Loucy (cell line): ENCODE results near the gene TAF1B.

Source experiments
- CTCF ChIP-seq: fragments of 200-600 bp; sonication (generic); conservative IDR thresholded peaks from 2 replicates; pipeline ENCODE4 v1.5.1; 2014; ENCODE audit warnings: mild to moderate bottlenecking, antibody characterized with exemption, low read length
- EZH2phosphoT487 ChIP-seq: fragments of 200-600 bp; IDR thresholded peaks from 2 replicates; pipeline ENCODE4 v1.6.1; 2018; ENCODE audit warnings: antibody characterized with exemption, mild to moderate bottlenecking, moderate library complexity, borderline replicate concordance

DNA sequence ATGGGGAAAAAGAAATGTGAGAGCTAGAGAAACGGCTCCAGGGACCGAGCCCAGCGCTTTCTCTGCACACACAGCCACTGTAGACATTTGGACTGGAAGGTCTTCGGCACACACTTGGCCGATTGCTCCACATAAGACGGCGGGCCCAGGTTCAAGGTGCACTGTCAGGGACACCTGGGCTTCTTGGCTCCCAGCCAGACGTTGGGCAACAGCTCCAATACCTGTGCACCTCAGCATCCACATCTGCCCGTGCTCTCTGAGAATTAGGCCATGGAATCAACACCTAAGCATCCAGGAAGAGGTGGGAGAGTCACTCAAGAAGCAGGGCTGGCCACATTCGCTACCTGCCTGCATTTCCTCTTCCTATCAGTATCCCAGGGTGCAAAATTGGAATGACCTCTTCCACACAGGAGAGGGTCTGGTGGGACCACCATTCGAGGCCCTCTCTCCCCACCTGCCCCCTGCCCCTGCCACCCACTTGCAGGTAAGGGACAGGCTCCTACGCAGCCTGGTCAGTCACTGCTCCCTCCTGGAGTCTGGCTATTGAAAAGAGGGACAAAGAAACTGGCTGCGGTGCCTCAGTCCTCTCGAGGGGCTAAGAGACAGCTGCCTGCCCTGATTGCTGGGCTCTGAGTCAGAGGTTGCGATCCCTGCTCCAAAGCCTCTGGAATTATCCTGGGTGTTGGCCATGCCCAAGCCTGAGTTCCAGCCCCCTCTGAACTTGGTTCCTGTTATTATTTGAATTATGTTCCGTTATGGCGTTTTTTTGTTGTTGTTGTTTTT, 40.1 kb upstream of the TAF1B start:
- TF ChIP-seq CTCF: no peak
- no peak for TF ChIP-seq EZH2phosphoT487
